ENCODE results near the gene RNF214. TPM values are rescaled to one million over a fixed set of nuclear protein-coding genes. Genes with fewer than 3 reads are reported as not detected.

The RNF214 gene
- total RNA-seq, 2 experiments from 2014 or later, result 14.7 to 18.3 TPM

DNA sequence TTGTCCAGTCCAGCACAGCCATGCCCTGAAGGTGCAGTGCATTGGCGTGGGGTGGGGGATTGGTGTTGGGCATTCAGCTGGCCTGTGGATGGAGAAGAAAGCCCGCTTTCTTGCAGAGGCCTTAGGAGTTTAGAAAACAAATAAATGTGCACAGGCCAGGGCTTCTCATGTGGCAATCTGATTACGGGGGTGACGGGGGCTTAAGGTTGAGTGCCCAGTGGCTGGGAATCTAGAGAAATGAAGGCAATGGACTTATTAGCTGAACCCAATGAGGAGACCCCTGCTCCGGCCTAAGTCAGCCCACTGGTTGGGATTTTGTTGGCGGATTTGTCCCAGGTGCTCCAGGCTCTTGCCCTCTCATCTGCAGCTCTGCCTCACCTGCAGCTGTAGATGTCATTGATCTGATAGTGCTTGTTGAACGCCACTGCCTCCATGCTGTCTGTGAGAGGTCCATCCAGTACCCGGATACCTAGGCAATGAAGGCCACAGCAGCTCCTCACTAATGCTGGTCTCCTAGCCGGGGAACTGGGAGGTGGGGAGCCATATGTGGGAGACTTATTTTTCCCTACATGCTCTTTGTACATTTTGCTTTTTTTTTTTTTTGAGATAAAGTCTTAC is 6.8 kb upstream of the RNF214 start:
- Mint-ChIP-seq H3K36me3 (ENCODE audit: low read depth) (peaks cover 62% of the 10 kb centered on the region), H3K4me3 (no peak overlapping the region), H3K27ac (no peak overlapping the region), H3K9me3 (no peaks in the 10 kb centered on the region), H3K27me3 (no peaks in the 10 kb centered on the region), H3K4me1 (ENCODE audit: low read depth) (peaks cover 29% of the 10 kb centered on the region)
- POLR2A ChIA-PET, result interaction anchor here (0.7 to 1.9 kb wide), 4 partner anchors 45 to 1825 kb away, joined by 3 to 4 read pairs (median 4); partner anchors contain the start of gene SIDT2
- intact Hi-C loops (cut with micrococcal nuclease), result no loop called here
- CTCF ChIA-PET, result interaction anchor here (0.9 to 11.6 kb wide), 13 partner anchors 7 to 493 kb away, joined by 3 to 125 read pairs (median 6); partner anchors contain the start of genes PAFAH1B2 and SIDT2
- TF ChIP-seq, protein P1, sequence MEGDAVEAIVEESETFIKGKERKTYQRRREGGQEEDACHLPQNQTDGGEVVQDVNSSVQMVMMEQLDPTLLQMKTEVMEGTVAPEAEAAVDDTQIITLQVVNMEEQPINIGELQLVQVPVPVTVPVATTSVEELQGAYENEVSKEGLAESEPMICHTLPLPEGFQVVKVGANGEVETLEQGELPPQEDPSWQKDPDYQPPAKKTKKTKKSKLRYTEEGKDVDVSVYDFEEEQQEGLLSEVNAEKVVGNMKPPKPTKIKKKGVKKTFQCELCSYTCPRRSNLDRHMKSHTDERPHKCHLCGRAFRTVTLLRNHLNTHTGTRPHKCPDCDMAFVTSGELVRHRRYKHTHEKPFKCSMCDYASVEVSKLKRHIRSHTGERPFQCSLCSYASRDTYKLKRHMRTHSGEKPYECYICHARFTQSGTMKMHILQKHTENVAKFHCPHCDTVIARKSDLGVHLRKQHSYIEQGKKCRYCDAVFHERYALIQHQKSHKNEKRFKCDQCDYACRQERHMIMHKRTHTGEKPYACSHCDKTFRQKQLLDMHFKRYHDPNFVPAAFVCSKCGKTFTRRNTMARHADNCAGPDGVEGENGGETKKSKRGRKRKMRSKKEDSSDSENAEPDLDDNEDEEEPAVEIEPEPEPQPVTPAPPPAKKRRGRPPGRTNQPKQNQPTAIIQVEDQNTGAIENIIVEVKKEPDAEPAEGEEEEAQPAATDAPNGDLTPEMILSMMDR (IDR thresholded peaks at IDR 0.05), result no peak
- ATAC-seq (no peak), DNase-seq (no peak)

DNA sequence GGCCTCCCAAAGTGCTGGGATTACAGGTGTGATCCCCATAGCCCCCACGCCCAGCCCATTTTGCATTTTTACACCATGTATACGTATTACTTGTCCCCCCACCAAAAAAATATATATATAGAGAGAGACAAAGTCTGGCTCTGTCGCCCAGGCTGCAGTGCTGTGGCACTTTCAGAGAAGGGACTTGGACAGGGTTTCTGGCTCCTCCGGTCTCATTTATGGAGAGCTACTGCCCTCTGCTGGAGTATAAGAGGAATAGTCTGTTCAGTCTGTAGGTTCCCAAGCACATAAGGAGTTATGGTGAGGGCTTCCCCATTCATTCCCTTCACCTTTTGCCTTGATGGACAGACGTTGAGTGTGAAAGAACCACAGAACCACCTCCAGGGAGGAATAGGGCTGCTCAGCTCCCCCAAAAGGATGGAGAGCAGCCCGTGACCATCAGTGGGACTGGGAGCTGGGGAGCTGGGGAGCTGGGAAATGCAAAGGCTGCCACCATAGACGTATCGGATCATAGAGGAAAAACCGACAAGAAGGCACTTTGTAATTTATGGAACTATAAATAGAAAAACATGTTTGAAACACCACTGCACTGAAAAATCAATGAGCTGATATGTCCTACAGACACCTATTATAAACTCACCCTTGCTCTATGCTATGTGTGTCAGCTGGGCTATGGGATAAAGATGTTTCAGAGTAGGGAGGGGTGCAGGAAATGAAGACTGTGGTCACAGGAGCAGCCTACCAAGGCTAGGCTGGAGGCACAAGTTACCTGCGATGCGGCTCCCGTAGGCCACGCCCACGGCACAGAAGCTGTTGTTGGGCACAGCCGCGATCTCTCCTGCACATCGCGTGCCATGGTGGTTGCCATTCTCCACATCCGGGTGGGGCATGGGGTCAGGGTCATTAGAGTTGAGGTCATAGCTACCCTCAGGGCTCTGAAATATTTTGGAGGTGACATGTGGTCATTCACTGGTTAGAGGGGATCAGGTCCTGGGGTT is 5.8 kb upstream of the RNF214 start:
- Mint-ChIP-seq H3K27me3 (no peaks in the 10 kb centered on the region), H3K9me3 (no peaks in the 10 kb centered on the region), H3K27ac (peak overlapping the region; percentile 20), H3K36me3 (ENCODE audit: low read depth) (peaks cover 60% of the 10 kb centered on the region), H3K4me1 (ENCODE audit: low read depth) (peaks cover 29% of the 10 kb centered on the region), H3K4me3 (no peak overlapping the region)
- intact Hi-C loops (cut with micrococcal nuclease), result no loop called here
- DNase-seq (peak; percentile 51), ATAC-seq (peak; percentile 48)
- POLR2A ChIA-PET, result interaction anchor here (1.3 to 1.9 kb wide), 3 partner anchors 46 to 82 kb away, joined by 4 read pairs; partner anchors contain the start of gene SIDT2
- CTCF ChIA-PET, result interaction anchor here (0.7 to 11.6 kb wide), 32 partner anchors 8 to 494 kb away, joined by 3 to 125 read pairs (median 4); partner anchors contain the start of genes SIDT2 and ZPR1
- TF ChIP-seq, protein P1 (IDR thresholded peaks at IDR 0.05), result peak; percentile 86

GRCh38 chr11:117228091-117228490 is 4.4 kb upstream of the RNF214 start:
- ATAC-seq (no peak), DNase-seq (no peak)
- no peaks in the 10 kb centered on the region for H3K9me3 Mint-ChIP-seq
- ChIA-PET POLR2A (no interaction called here), CTCF (interaction anchor here (1.0 to 11.6 kb wide), 10 partner anchors 9 to 441 kb away, joined by 3 to 125 read pairs (median 6); partner anchors contain the start of genes PAFAH1B2, SIDT2 and ZPR1)
- peaks cover 29% of the 10 kb centered on the region for H3K4me1 Mint-ChIP-seq (ENCODE audit: low read depth)
- H3K4me3 Mint-ChIP-seq, result no peak overlapping the region
- H3K36me3 Mint-ChIP-seq (ENCODE audit: low read depth), result peaks cover 52% of the 10 kb centered on the region
- no peaks in the 10 kb centered on the region for H3K27me3 Mint-ChIP-seq
- intact Hi-C loops (cut with micrococcal nuclease), result no loop called here
- TF ChIP-seq, protein P1 (IDR thresholded peaks at IDR 0.05), result no peak
- H3K27ac Mint-ChIP-seq, result peak overlapping the region; percentile 76

DNA sequence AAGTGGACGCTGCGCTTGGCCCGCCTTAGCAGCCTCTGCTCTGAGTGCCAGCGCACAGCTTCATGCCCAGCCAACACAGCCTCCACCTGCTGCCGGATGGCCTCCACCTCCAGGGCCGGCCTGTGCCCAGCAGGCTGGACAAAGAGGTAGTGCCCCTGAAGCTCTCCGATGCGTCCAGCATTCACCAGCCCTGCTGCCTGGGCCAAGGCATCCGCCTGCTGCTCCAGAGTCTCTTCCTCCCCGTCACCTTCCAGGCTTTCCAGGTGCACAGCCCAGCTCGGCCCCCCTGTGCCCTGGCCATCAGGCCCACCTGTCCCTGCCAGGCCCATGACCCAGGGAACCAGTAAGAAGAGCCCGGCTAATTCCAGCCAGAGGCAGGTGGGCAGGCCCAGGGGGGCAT is 3.1 kb upstream of the RNF214 start:
- TF ChIP-seq, protein P1 (IDR thresholded peaks at IDR 0.05), result no peak

More for the DNA sequence above, 3.1 kb upstream of the RNF214 start:
- peaks cover 41% of the 10 kb centered on the region for H3K4me1 Mint-ChIP-seq (ENCODE audit: low read depth)
- ChIA-PET CTCF (interaction anchor here (1.2 to 11.6 kb wide), 4 partner anchors 8 to 585 kb away, joined by 3 to 125 read pairs (median 4); partner anchors contain the start of genes PAFAH1B2 and SIDT2), POLR2A (interaction anchor here (1.0 to 4.0 kb wide), 6 partner anchors 8 to 588 kb away, joined by 4 to 29 read pairs (median 7); partner anchors contain the start of genes PAFAH1B2 and SIDT2)
- ATAC-seq (no peak), DNase-seq (no peak)
- peaks cover 42% of the 10 kb centered on the region for H3K36me3 Mint-ChIP-seq (ENCODE audit: low read depth)
- peak overlapping the region; percentile 94 for H3K4me3 Mint-ChIP-seq
- intact Hi-C loops (cut with micrococcal nuclease), result no loop called here
- H3K27ac Mint-ChIP-seq, result peak overlapping the region; percentile 98
- H3K9me3 Mint-ChIP-seq, result no peaks in the 10 kb centered on the region
- no peaks in the 10 kb centered on the region for H3K27me3 Mint-ChIP-seq
